Smooth muscle cell (in vitro differentiated cells): ENCODE data around the gene AP3S2. TPM values are rescaled to one million over a fixed set of nuclear protein-coding genes. Genes with fewer than 3 reads are reported as not detected.

Experiments
- DNase-seq: peaks from one replicate; lab custom pipeline; 2025; ENCODE audit not compliant: unreplicated experiment; lab: John Stamatoyannopoulos, UW
- H2AFZ ChIP-seq: fragments of 200-600 bp; sonication (generic); 2 replicates; pipeline ENCODE4 v1.6.0; 2016; ENCODE audit warnings: antibody characterized with exemption, low read depth, mild to moderate bottlenecking
- H3F3A ChIP-seq: fragments of 200-600 bp; sonication (generic); 2 replicates; pipeline ENCODE4 v1.6.0; 2017; ENCODE audit warnings: antibody characterized with exemption, low read depth
- H3K27ac ChIP-seq: fragments of 200-600 bp; sonication (generic); 2 replicates; pipeline ENCODE4 v1.5.1; 2016; ENCODE audit warnings: low read depth, mild to moderate bottlenecking
- H3K27me3 ChIP-seq: fragments of 200-600 bp; sonication (generic); 2 replicates; pipeline ENCODE4 v1.6.1; 2016; ENCODE audit warnings: low read depth, mild to moderate bottlenecking
- H3K36me3 ChIP-seq: fragments of 200-600 bp; sonication (generic); 2 replicates; pipeline ENCODE4 v1.5.1; 2016; ENCODE audit warnings: low read depth
- H3K4me1 ChIP-seq: fragments of 200-600 bp; sonication (generic); 2 replicates; pipeline ENCODE4 v1.5.1; 2016; ENCODE audit warnings: low read depth
- H3K4me2 ChIP-seq: fragments of 200-600 bp; sonication (generic); 2 replicates; pipeline ENCODE4 v1.6.0; 2016; ENCODE audit warnings: mild to moderate bottlenecking
- H3K4me3 ChIP-seq: fragments of 200-600 bp; sonication (generic); 2 replicates; pipeline ENCODE4 v1.5.1; 2016; ENCODE audit warnings: mild to moderate bottlenecking
- H3K79me2 ChIP-seq: fragments of 200-600 bp; sonication (generic); 2 replicates; pipeline ENCODE4 v1.6.0; 2016; ENCODE audit warnings: low read depth, mild to moderate bottlenecking
- H3K9ac ChIP-seq: fragments of 200-600 bp; sonication (generic); 2 replicates; pipeline ENCODE4 v1.6.0; 2016; ENCODE audit warnings: low read depth
- H3K9me3 ChIP-seq: fragments of 200-600 bp; sonication (generic); replicated peaks from 2 replicates; pipeline ENCODE4 v1.5.1; 2016; ENCODE audit warnings: low read depth
- H4K20me1 ChIP-seq: fragments of 200-600 bp; sonication (generic); 2 replicates; pipeline ENCODE4 v1.6.0; 2016; ENCODE audit warnings: low read depth
- WGBS: methylation state at CpG from one replicate; pipeline ENCODE4 v1.1.7; 2016; ENCODE audit warnings: low lambda C conversion rate; 5-methylcytosine and 5-hydroxymethylcytosine counted together
- polyA plus RNA-seq: library from polyadenylated mRNA; unstranded; fragments of >200 nt; fragmentation: Nextera tagmentation; extraction: Ambion mirVana; gene quantifications from 2 replicates; pipeline ENCODE4 v1.2.1, GENCODE V29; 2016
- total RNA-seq: library from RNA; depleted of rRNA; stranded (reverse); fragments of >200 nt; gene quantifications from 2 replicates; pipeline ENCODE4 v1.2.3, GENCODE V29; 2014
- TF ChIP-seq, protein P1 (sequence below): fragments of 200-600 bp; sonication (generic); IDR thresholded peaks from 2 replicates; pipeline ENCODE4 v1.5.1; 2017; ENCODE audit warnings: borderline replicate concordance, mild to moderate bottlenecking, antibody characterized with exemption; ENCODE audit not compliant: insufficient read depth, poor library complexity, severe bottlenecking

Gene AP3S2
- total and polyA plus RNA-seq, 2 experiments from 2014 or later = 9.4 to 55.8 TPM

DNA sequence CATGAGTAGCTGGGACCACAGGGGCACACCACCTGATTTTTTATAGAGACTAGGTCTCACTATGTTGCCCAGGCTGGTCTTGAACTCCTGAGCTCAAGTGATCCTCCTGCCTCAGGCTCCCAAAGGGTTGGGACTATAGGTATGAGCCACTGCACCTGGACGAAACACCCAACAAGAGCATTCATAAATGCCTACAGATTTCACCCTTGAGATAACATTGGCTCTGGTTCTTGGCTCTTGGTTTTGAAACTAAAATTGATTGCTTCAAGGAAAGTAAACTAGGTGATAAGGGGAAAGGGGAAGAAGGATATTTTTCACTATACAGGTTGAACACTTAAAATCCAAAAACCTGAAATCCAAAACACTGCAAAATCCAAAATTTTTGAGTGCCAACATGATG is 10.3 kb downstream of the AP3S2 start:
- 93% methylated on average over 1 of the region's 1 CpG for WGBS

DNA sequence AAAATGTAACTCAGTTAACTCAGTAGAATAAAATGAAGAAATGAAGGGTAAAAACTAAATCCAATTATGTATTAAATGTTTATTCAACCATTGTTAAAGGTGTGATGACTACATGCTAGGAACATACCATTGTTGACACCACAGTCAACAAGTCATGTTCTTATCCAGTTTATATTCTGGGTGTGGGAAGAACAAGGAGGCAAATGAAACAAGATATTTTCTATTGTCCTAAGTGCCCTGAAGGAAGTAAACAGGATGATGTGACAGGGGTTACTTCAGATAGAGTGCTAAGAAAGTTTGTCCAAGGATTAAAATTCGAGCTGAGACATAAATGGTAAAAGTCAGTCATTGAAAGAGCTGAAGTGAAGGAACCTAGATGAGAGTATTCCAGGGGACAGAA is 13.1 kb downstream of the AP3S2 start:
- Histone ChIP-seq H3K36me3 (peaks cover 5% of the 10 kb centered on the region), H3F3A (no peaks in the 10 kb centered on the region), H3K79me2 (no peaks in the 10 kb centered on the region), H3K4me3 (no peak overlapping the region), H2AFZ (no peak overlapping the region), H3K9me3 (no peaks in the 10 kb centered on the region), H3K27me3 (no peaks in the 10 kb centered on the region), H3K4me2 (no peak overlapping the region), H3K27ac (no peak overlapping the region), H4K20me1 (peaks cover 6% of the 10 kb centered on the region), H3K9ac (no peak overlapping the region), H3K4me1 (no peaks in the 10 kb centered on the region)
- no peak for DNase-seq
- TF ChIP-seq, protein P1, sequence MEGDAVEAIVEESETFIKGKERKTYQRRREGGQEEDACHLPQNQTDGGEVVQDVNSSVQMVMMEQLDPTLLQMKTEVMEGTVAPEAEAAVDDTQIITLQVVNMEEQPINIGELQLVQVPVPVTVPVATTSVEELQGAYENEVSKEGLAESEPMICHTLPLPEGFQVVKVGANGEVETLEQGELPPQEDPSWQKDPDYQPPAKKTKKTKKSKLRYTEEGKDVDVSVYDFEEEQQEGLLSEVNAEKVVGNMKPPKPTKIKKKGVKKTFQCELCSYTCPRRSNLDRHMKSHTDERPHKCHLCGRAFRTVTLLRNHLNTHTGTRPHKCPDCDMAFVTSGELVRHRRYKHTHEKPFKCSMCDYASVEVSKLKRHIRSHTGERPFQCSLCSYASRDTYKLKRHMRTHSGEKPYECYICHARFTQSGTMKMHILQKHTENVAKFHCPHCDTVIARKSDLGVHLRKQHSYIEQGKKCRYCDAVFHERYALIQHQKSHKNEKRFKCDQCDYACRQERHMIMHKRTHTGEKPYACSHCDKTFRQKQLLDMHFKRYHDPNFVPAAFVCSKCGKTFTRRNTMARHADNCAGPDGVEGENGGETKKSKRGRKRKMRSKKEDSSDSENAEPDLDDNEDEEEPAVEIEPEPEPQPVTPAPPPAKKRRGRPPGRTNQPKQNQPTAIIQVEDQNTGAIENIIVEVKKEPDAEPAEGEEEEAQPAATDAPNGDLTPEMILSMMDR = no peak
- 92% methylated on average over 1 of the region's 1 CpG for WGBS

More for the DNA sequence above, 10.3 kb downstream of the AP3S2 start:
- Histone ChIP-seq H3K9ac (no peak overlapping the region), H3K4me2 (no peak overlapping the region), H3K27ac (no peak overlapping the region), H2AFZ (no peak overlapping the region), H3K9me3 (no peaks in the 10 kb centered on the region), H3K36me3 (no peaks in the 10 kb centered on the region), H3K27me3 (no peaks in the 10 kb centered on the region), H4K20me1 (peaks cover 6% of the 10 kb centered on the region), H3F3A (no peaks in the 10 kb centered on the region), H3K79me2 (no peaks in the 10 kb centered on the region), H3K4me3 (no peak overlapping the region), H3K4me1 (no peaks in the 10 kb centered on the region)
- TF ChIP-seq, protein P1 = no peak
- no peak for DNase-seq

DNA sequence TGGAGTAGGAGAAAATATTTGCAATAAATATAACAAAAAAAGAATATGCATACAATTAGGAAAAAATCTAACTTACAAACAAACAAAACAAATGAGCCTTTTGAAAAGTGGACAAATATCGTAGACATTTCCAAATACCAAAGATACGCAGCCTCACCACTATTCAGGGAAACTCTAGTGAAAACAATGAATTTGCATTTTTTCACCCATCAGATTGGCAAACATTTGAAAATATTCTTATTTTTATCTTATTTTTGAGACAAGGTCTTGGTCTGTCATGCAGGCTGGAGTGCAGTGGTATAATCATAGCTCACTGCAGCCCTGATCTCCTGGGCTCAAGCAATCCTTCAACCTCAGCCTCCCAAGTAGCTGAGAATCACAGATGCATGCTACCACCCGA is 15.5 kb downstream of the AP3S2 start:
- Histone ChIP-seq H3K4me3 (no peak overlapping the region), H3K4me2 (no peak overlapping the region), H3K9ac (no peak overlapping the region), H3K36me3 (peaks cover 5% of the 10 kb centered on the region), H3K79me2 (no peaks in the 10 kb centered on the region), H3K27ac (no peak overlapping the region), H3F3A (no peaks in the 10 kb centered on the region), H3K4me1 (no peaks in the 10 kb centered on the region), H2AFZ (no peak overlapping the region), H3K9me3 (no peaks in the 10 kb centered on the region), H4K20me1 (peaks cover 6% of the 10 kb centered on the region), H3K27me3 (no peaks in the 10 kb centered on the region)
- WGBS = 91% methylated on average over 3 of the region's 3 CpGs
- no peak for DNase-seq
- TF ChIP-seq, protein P1 = no peak

DNA sequence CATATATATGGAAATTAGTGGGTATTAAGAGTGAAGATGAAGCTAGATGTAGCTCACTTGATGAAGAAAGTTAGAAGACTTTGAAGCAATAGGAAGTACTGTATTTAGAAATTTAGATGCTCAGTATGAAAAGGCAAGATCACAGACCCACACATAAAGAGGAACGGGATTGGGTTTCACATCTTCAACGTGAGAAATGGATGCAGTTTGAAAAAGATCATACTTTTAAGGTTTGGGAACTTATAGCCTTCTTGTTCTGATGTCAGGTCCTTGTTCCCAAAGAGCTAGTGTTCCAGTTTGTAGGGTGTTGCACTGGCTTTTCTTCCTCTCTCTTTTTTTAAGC is 16.7 kb downstream of the AP3S2 start:
- Histone ChIP-seq H3K4me3 (no peak overlapping the region), H3K4me1 (no peaks in the 10 kb centered on the region), H3K4me2 (no peak overlapping the region), H3K36me3 (peaks cover 5% of the 10 kb centered on the region), H4K20me1 (peaks cover 6% of the 10 kb centered on the region), H3K27me3 (no peaks in the 10 kb centered on the region), H2AFZ (no peak overlapping the region), H3F3A (no peaks in the 10 kb centered on the region), H3K9me3 (no peaks in the 10 kb centered on the region), H3K27ac (no peak overlapping the region), H3K9ac (no peak overlapping the region), H3K79me2 (no peaks in the 10 kb centered on the region)
- 96% methylated on average over 2 of the region's 2 CpGs for WGBS
- no peak for DNase-seq
- TF ChIP-seq, protein P1 = no peak
